IMR-90 (cell line): ENCODE data around the gene GCK. TPM values are rescaled to one million over a fixed set of nuclear protein-coding genes. Genes with fewer than 3 reads are reported as not detected.

Experiments used
- ATAC-seq: fragments of 200-7000 bp; cut with Tn5 transposase; 2 replicates; pipeline ENCODE4 v1.9.1; 2020; ENCODE audit warnings: low read depth, mild to moderate bottlenecking, moderate library complexity
- BruUV-seq: library from RNA; stranded (reverse); fragments of 400-500 nt; replicated peaks from 2 replicates; lab custom pipeline; 2021; lab: Mats Ljungman, UMichigan
- CTCF ChIA-PET: fragments of 300-600 bp; formaldehyde crosslinking; extraction: SDS; loops from one replicate; lab custom pipeline; 2021; ENCODE audit warnings: antibody characterized with exemption; lab: Yijun Ruan, JAX
- POLR2A ChIA-PET: fragments of 300-600 bp; sonication (Branson Sonifier 250); formaldehyde crosslinking; loops from one replicate; lab custom pipeline; 2022; ENCODE audit warnings: antibody characterized with exemption; ENCODE audit not compliant: unreplicated experiment; lab: Charles Lee
- DNase-seq: peaks from one replicate; pipeline ENCODE4 v3.0.0; 2013
- H2AFZ ChIP-seq: replicated peaks from 2 replicates; pipeline ENCODE3; 2013; ENCODE audit warnings: low read length, mild to moderate bottlenecking; ENCODE audit not compliant: poor library complexity
- H2AK5ac ChIP-seq: 2 replicates; pipeline ENCODE4 v1.6.1; 2013; ENCODE audit warnings: low read depth, low read length, inconsistent platforms
- H2AK9ac ChIP-seq: replicated peaks from 2 replicates; pipeline ENCODE3; 2013; ENCODE audit warnings: mild to moderate bottlenecking, low read depth, low read length, moderate library complexity; ENCODE audit not compliant: poor library complexity
- H2BK120ac ChIP-seq: 2 replicates; pipeline ENCODE4 v1.6.1; 2013; ENCODE audit warnings: low read depth, low read length, inconsistent platforms
- H2BK15ac ChIP-seq: 3 replicates; pipeline ENCODE4 v1.6.1; 2013; ENCODE audit warnings: low read depth, low read length, inconsistent platforms
- H2BK20ac ChIP-seq: 2 replicates; pipeline ENCODE4 v1.6.1; 2013; ENCODE audit warnings: low read depth, mild to moderate bottlenecking, inconsistent platforms, low read length, moderate library complexity
- H2BK5ac ChIP-seq: 2 replicates; pipeline ENCODE4 v1.6.1; 2013; ENCODE audit warnings: mild to moderate bottlenecking, low read depth, low read length, inconsistent platforms; ENCODE audit not compliant: poor library complexity, severe bottlenecking
- H3K14ac ChIP-seq: replicated peaks from 2 replicates; pipeline ENCODE4 v1.6.1; 2013; ENCODE audit warnings: low read depth, low read length, inconsistent platforms
- H3K18ac ChIP-seq: 2 replicates; pipeline ENCODE4 v1.6.1; 2013; ENCODE audit warnings: low read depth, low read length, control low read depth
- H3K23ac ChIP-seq: 2 replicates; pipeline ENCODE4 v1.6.1; 2013; ENCODE audit warnings: low read depth, low read length, inconsistent platforms
- H3K27ac ChIP-seq: 2 replicates; pipeline ENCODE4 v1.5.1; 2013; ENCODE audit warnings: mild to moderate bottlenecking, control low read depth, low read length; ENCODE audit not compliant: insufficient read depth
- H3K27me3 ChIP-seq: 2 replicates; pipeline ENCODE4 v1.6.1; 2013; ENCODE audit warnings: low read length; ENCODE audit not compliant: control insufficient read depth, insufficient read depth
- H3K36me3 ChIP-seq: 2 replicates; pipeline ENCODE4 v1.6.1; 2013; ENCODE audit warnings: low read length, mixed read lengths; ENCODE audit not compliant: control insufficient read depth, insufficient read depth
- H3K4ac ChIP-seq: 2 replicates; pipeline ENCODE4 v1.6.1; 2013; ENCODE audit warnings: low read depth, low read length, inconsistent platforms
- H3K4me1 ChIP-seq: 2 replicates; pipeline ENCODE4 v1.6.1; 2013; ENCODE audit warnings: low read length, mixed read lengths; ENCODE audit not compliant: control insufficient read depth, insufficient read depth
- H3K4me2 ChIP-seq: 2 replicates; pipeline ENCODE4 v1.6.1; 2013; ENCODE audit warnings: low read depth, mild to moderate bottlenecking, control low read depth, low read length, moderate library complexity
- H3K4me3 ChIP-seq: 2 replicates; pipeline ENCODE4 v1.5.1; 2013; ENCODE audit warnings: low read depth, mild to moderate bottlenecking, control low read depth, low read length, moderate library complexity; ENCODE audit not compliant: insufficient read depth
- H3K56ac ChIP-seq: 2 replicates; pipeline ENCODE4 v1.6.1; 2013; ENCODE audit warnings: low read length, inconsistent platforms; ENCODE audit not compliant: insufficient read depth; ENCODE audit errors: extremely low read depth
- H3K79me1 ChIP-seq, 2 experiments: 2 replicates each; pipeline ENCODE4 v1.6.1; 2013; ENCODE audit warnings: low read length in 2 of 2, inconsistent platforms in 1 of 2, low read depth in 1 of 2
- H3K9ac ChIP-seq: 2 replicates; pipeline ENCODE4 v1.6.1; 2013; ENCODE audit warnings: low read depth, low read length, control low read depth
- H3K9me1 ChIP-seq: 2 replicates; pipeline ENCODE4 v1.6.1; 2013; ENCODE audit warnings: low read length, inconsistent platforms; ENCODE audit not compliant: insufficient read depth
- H3K9me3 ChIP-seq: 2 replicates; pipeline ENCODE4 v1.6.1; 2013; ENCODE audit warnings: low read length; ENCODE audit not compliant: control insufficient read depth, insufficient read depth
- H4K20me1 ChIP-seq: 2 replicates; pipeline ENCODE4 v1.6.1; 2013; ENCODE audit warnings: low read length, inconsistent platforms; ENCODE audit not compliant: insufficient read depth
- H4K5ac ChIP-seq: 2 replicates; pipeline ENCODE4 v1.6.1; 2013; ENCODE audit warnings: mild to moderate bottlenecking, low read depth, low read length, control low read depth
- H4K8ac ChIP-seq, 2 experiments: 2 replicates each; pipeline ENCODE4 v1.6.1; 2013; ENCODE audit warnings: low read depth in 2 of 2, low read length in 2 of 2, control low read depth in 1 of 2, inconsistent platforms in 1 of 2
- H4K91ac ChIP-seq: 2 replicates; pipeline ENCODE4 v1.6.1; 2013; ENCODE audit warnings: low read depth, low read length, inconsistent platforms; ENCODE audit not compliant: insufficient read depth
- BHLHE40 ChIP-seq: fragments of 150-350 bp; IDR thresholded peaks from 2 replicates; pipeline ENCODE4 v1.6.1; 2016; ENCODE audit warnings: mild to moderate bottlenecking, low read depth, low read length
- CEBPB ChIP-seq: IDR thresholded peaks from 2 replicates; pipeline ENCODE4 v1.6.1; 2012; ENCODE audit warnings: low read depth, low read length, improper control_type of control experiment
- CHD1 ChIP-seq: IDR thresholded peaks from 2 replicates; pipeline ENCODE4 v1.6.1; 2012; ENCODE audit warnings: low read depth, low read length, improper control_type of control experiment
- FOS ChIP-seq: fragments of 150-350 bp; IDR thresholded peaks from 2 replicates; pipeline ENCODE4 v1.6.1; 2016; ENCODE audit warnings: low read depth, low read length
- MAFK ChIP-seq: IDR thresholded peaks from 2 replicates; pipeline ENCODE4 v1.6.1; 2012; ENCODE audit warnings: low read depth, low read length, improper control_type of control experiment
- MAZ ChIP-seq: IDR thresholded peaks from 2 replicates; pipeline ENCODE4 v1.6.1; 2012; ENCODE audit warnings: low read depth, mild to moderate bottlenecking, low read length, improper control_type of control experiment, moderate library complexity, borderline replicate concordance
- POLR2A ChIP-seq: IDR thresholded peaks from 2 replicates; pipeline ENCODE4 v1.6.1; 2012; ENCODE audit warnings: mild to moderate bottlenecking, low read depth, low read length
- RAD21 ChIP-seq: IDR thresholded peaks from 2 replicates; pipeline ENCODE4 v1.6.1; 2012; ENCODE audit warnings: low read length, improper control_type of control experiment
- RCOR1 ChIP-seq: IDR thresholded peaks from 2 replicates; pipeline ENCODE4 v1.6.1; 2012; ENCODE audit warnings: mild to moderate bottlenecking, low read length, improper control_type of control experiment; ENCODE audit not compliant: insufficient replicate concordance
- RFX5 ChIP-seq: IDR thresholded peaks from 2 replicates; pipeline ENCODE4 v1.8.0; 2012; ENCODE audit warnings: low read depth, mild to moderate bottlenecking, low read length, moderate library complexity
- SMC3 ChIP-seq: fragments of 150-350 bp; IDR thresholded peaks from 2 replicates; pipeline ENCODE4 v1.6.1; 2016; ENCODE audit warnings: low read depth, mild to moderate bottlenecking, antibody characterized with exemption, low read length, moderate library complexity
- WGBS, 2 experiments: methylation state at CpG; one replicate each; pipeline versions ENCODE4 v1.1.5 to v1.1.7; 2013; ENCODE audit warnings: missing lambda C conversion rate in 2 of 2; ENCODE audit not compliant: insufficient read length in 1 of 2; ENCODE audit errors: extremely low coverage in 2 of 2; 5-methylcytosine and 5-hydroxymethylcytosine counted together
- dilution Hi-C: fragments of 300-500 bp; cut with HindIII; formaldehyde crosslinking; loops from one replicate; pipeline ENCODE4 v1.14.3; 2018; ENCODE audit warnings: low sequenced_read_pairs; ENCODE audit not compliant: unreplicated experiment
- in situ Hi-C: fragments of 300-500 bp; cut with MboI; formaldehyde crosslinking; loops from 3 replicates; pipeline ENCODE4 v1.14.3; 2019; ENCODE audit warnings: low sequenced_read_pairs, inconsistent platforms, mixed read lengths
- intact Hi-C: fragments of 100-400 bp; cut with micrococcal nuclease; formaldehyde crosslinking; loops from 2 replicates; pipeline ENCODE4 v1.10.0; 2022
- polyA plus RNA-seq, 3 experiments: library from polyadenylated mRNA; depleted of rRNA; stranded (reverse); fragments of >200 nt; gene quantifications; 2 replicates each; pipeline ENCODE4 v1.2.3, GENCODE V29; 2012; ENCODE audit warnings: low replicate concordance in 1 of 3
- total RNA-seq: library from RNA; depleted of rRNA; stranded (reverse); fragments of >200 nt; gene quantifications from 2 replicates; pipeline ENCODE4 v1.2.3, GENCODE V29; 2012
- TF ChIP-seq, protein P1 (sequence below): conservative IDR thresholded peaks from 2 replicates; pipeline ENCODE4 v1.5.1; 2012; ENCODE audit warnings: mild to moderate bottlenecking, low read depth, low read length, improper control_type of control experiment
- TF ChIP-seq, protein P2 (sequence below): fragments of 150-350 bp; IDR thresholded peaks from 2 replicates; pipeline ENCODE4 v1.6.1; 2017; ENCODE audit warnings: mild to moderate bottlenecking, antibody characterized with exemption, low read length, low read depth
- TF ChIP-seq, protein P3 (sequence below): fragments of 150-350 bp; IDR thresholded peaks from 2 replicates; pipeline ENCODE4 v1.6.1; 2016; ENCODE audit warnings: low read depth, mild to moderate bottlenecking, low read length, moderate library complexity, borderline replicate concordance

Gene GCK
- total and polyA plus RNA-seq, 2 of the 4 experiments (the other 2 are of a cell fraction), result 0.14 to 0.18 TPM

DNA sequence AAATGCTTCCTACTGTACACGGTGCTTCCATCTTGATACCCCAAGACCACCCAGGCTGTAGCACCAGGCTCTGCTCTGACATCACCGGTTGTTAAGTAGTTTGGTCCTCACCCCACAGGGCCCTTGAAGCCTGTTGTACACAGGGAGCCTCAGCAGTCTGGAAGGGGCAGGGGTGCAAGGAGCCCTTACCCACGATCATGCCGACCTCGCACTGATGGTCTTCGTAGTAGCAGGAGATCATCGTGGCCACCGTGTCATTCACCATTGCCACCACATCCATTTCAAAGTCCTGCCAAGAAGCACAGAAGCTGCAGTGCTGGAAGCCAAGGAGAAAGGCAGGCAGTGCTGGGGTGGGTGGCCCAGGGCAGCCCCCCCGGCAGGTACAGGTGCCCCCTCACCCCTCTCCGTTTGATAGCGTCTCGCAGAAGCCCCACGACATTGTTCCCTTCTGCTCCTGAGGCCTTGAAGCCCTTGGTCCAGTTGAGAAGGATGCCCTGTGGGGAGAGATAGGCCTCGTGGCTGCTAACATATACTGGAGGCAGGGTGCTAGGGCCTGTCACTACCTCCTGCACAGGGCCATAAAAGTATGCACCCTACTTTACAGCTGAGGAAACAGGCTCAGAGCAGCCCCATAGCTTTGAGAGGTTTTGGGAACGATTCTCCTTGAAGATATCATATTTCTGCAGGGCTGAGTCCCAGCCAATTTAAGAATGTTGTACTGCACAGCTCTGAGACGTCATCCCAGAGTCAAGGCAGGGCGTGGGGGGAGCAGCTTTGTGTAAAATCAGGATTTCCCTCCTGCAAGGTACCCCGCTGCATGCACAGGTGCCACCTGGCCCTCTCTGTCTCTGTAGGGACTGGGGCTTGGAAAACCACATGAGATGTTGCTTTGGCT lies 39.4 kb downstream of the GCK start:
- DNase-seq (peak; percentile 30), ATAC-seq (peak; percentile 36)
- Histone ChIP-seq H3K18ac (no peak overlapping the region), H3K23ac (no peak overlapping the region), H3K9me1 (peaks cover 6% of the 10 kb centered on the region; the same call in 1 of the 2 replicates), H3K4me1 (peaks cover 10% of the 10 kb centered on the region; the same call in 1 of the 2 replicates), H2BK20ac (no peak overlapping the region), H3K4ac (no peak overlapping the region), H3K9ac (no peak overlapping the region), H3K79me1 (no peaks in the 10 kb centered on the region), H3K9me3 (no peaks in the 10 kb centered on the region), H4K20me1 (no peaks in the 10 kb centered on the region), H4K91ac (no peak overlapping the region), H3K4me2 (no peak overlapping the region), H3K27ac (no peak overlapping the region), H2BK15ac (no peak overlapping the region), H2BK120ac (no peak overlapping the region), H2BK5ac (no peak overlapping the region), H4K5ac (no peak overlapping the region; the same call in 1 of the 2 replicates), H3K27me3 (peaks cover 29% of the 10 kb centered on the region), H2AFZ (no peak overlapping the region), H3K4me3 (no peak overlapping the region), H3K36me3 (no peaks in the 10 kb centered on the region), H3K14ac (no peak overlapping the region), H4K8ac (no peak overlapping the region), H3K56ac (no peak overlapping the region), H2AK5ac (no peak overlapping the region), H2AK9ac (no peak overlapping the region)
- 39% methylated on average over 3 of the region's 18 CpGs; no CpG with 5 or more reads in 1 of the 2 experiments for WGBS, 2 experiments
- dilution Hi-C loops, result no loop called here
- ChIA-PET CTCF (no interaction called here), POLR2A (interaction anchor here (1.3 kb wide), 1 partner anchor 14 kb away, joined by 3 read pairs; no protein-coding TSS in a partner anchor)
- TF ChIP-seq RFX5 (no peak), BHLHE40 (no peak), CEBPB (no peak), CHD1 (no peak), POLR2A (no peak), MAFK (no peak), RCOR1 (no peak), FOS (no peak), MAZ (no peak), SMC3 (no peak), RAD21 (no peak)
- TF ChIP-seq, protein P1, sequence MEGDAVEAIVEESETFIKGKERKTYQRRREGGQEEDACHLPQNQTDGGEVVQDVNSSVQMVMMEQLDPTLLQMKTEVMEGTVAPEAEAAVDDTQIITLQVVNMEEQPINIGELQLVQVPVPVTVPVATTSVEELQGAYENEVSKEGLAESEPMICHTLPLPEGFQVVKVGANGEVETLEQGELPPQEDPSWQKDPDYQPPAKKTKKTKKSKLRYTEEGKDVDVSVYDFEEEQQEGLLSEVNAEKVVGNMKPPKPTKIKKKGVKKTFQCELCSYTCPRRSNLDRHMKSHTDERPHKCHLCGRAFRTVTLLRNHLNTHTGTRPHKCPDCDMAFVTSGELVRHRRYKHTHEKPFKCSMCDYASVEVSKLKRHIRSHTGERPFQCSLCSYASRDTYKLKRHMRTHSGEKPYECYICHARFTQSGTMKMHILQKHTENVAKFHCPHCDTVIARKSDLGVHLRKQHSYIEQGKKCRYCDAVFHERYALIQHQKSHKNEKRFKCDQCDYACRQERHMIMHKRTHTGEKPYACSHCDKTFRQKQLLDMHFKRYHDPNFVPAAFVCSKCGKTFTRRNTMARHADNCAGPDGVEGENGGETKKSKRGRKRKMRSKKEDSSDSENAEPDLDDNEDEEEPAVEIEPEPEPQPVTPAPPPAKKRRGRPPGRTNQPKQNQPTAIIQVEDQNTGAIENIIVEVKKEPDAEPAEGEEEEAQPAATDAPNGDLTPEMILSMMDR, result no peak
- TF ChIP-seq, protein P2, sequence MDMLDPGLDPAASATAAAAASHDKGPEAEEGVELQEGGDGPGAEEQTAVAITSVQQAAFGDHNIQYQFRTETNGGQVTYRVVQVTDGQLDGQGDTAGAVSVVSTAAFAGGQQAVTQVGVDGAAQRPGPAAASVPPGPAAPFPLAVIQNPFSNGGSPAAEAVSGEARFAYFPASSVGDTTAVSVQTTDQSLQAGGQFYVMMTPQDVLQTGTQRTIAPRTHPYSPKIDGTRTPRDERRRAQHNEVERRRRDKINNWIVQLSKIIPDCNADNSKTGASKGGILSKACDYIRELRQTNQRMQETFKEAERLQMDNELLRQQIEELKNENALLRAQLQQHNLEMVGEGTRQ, result no peak
- TF ChIP-seq, protein P3, sequence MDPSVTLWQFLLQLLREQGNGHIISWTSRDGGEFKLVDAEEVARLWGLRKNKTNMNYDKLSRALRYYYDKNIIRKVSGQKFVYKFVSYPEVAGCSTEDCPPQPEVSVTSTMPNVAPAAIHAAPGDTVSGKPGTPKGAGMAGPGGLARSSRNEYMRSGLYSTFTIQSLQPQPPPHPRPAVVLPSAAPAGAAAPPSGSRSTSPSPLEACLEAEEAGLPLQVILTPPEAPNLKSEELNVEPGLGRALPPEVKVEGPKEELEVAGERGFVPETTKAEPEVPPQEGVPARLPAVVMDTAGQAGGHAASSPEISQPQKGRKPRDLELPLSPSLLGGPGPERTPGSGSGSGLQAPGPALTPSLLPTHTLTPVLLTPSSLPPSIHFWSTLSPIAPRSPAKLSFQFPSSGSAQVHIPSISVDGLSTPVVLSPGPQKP, result no peak
- BruUV-seq, result no TSS peak
- in situ Hi-C loops, result no loop called here
- intact Hi-C loops, result no loop called here
